Muscle layer of colon (tissue), 2 donors: Measurements from ENCODE around the gene ADAMTSL5.
"Not testable (repeated sequence)": the region's sequence is repeated elsewhere in the genome, so short reads cannot be mapped to it uniquely, and the experiment has no call there.

ENCODE experiments used
- H3K27ac ChIP-seq: one replicate; pipeline ENCODE4 v1.7.0; 2013; ENCODE audit warnings: low read depth, mild to moderate bottlenecking, low read length, moderate library complexity
- H3K27me3 ChIP-seq, 2 donors: one replicate each; pipeline ENCODE4 v1.7.0; 2013; ENCODE audit warnings: low read length in 2 of 2, mild to moderate bottlenecking in 2 of 2; ENCODE audit not compliant: insufficient read depth in 2 of 2, control insufficient read depth in 1 of 2
- H3K36me3 ChIP-seq: one replicate; pipeline ENCODE4 v1.7.0; 2013; ENCODE audit warnings: mild to moderate bottlenecking, low read length; ENCODE audit not compliant: insufficient read depth
- H3K4me1 ChIP-seq: one replicate; pipeline ENCODE4 v1.7.0; 2013; ENCODE audit warnings: mild to moderate bottlenecking, low read length; ENCODE audit not compliant: insufficient read depth
- H3K4me3 ChIP-seq, 2 donors: one replicate each; pipeline ENCODE4 v1.7.0; 2013; ENCODE audit warnings: low read length in 2 of 2, low read depth in 1 of 2, mild to moderate bottlenecking in 1 of 2, moderate library complexity in 1 of 2
- H3K9ac ChIP-seq: one replicate; pipeline ENCODE4 v1.7.0; 2013; ENCODE audit warnings: low read length
- H3K9me3 ChIP-seq: one replicate; pipeline ENCODE4 v1.7.0; 2013; ENCODE audit warnings: mild to moderate bottlenecking, low read length
- donor health status: abdominal sarcoma.
- donor health status: Adenocarcinoma of cecum.

The ADAMTSL5 gene

GRCh38 chr19:1481224-1481892, 31.5 kb downstream of the ADAMTSL5 start:
- no peak overlapping the region for H3K9ac ChIP-seq

GRCh38 chr19:1478934-1479707, 33.7 kb downstream of the ADAMTSL5 start, which contains the start of gene C19orf25:
TSS of gene C19orf25 (minus strand) at chr19:1479215. CDS start at chr19:1478903, 312 bp downstream.
- peaks cover 5% of the 10 kb centered on the region for H3K36me3 ChIP-seq
- H3K4me1 ChIP-seq, result peaks cover 5% of the 10 kb centered on the region
- H3K27me3 ChIP-seq, result peaks cover 0 to 3% of the 10 kb centered on the region in 2 donors
- no peaks in the 10 kb centered on the region for H3K9me3 ChIP-seq
- H3K9ac ChIP-seq, result peak within 1 kb of the TSS; percentile 21
- peak within 1 kb of the TSS; percentile 73 for H3K27ac ChIP-seq
- H3K4me3 ChIP-seq, result peak within 1 kb of the TSS; percentile 60 to 66

More at GRCh38 chr19:1481224-1481892, 31.5 kb downstream of the ADAMTSL5 start:
- no peak overlapping the region for H3K27ac ChIP-seq
- H3K9me3 ChIP-seq, result no peaks in the 10 kb centered on the region
- H3K36me3 ChIP-seq, result no peaks in the 10 kb centered on the region
- H3K27me3 ChIP-seq, result no peaks in the 10 kb centered on the region
- no peak overlapping the region for H3K4me3 ChIP-seq
- peaks cover 5% of the 10 kb centered on the region for H3K4me1 ChIP-seq

GRCh38 chr19:1477056-1477455, 35.8 kb downstream of the ADAMTSL5 start:
- H3K36me3 ChIP-seq, H3K4me3 ChIP-seq, H3K27ac ChIP-seq, H3K9me3 ChIP-seq, H3K4me1 ChIP-seq, H3K9ac ChIP-seq: not testable (repeated sequence)
- H3K27me3 ChIP-seq, result peaks cover 16 to 23% of the 10 kb centered on the region in 2 donors

DNA sequence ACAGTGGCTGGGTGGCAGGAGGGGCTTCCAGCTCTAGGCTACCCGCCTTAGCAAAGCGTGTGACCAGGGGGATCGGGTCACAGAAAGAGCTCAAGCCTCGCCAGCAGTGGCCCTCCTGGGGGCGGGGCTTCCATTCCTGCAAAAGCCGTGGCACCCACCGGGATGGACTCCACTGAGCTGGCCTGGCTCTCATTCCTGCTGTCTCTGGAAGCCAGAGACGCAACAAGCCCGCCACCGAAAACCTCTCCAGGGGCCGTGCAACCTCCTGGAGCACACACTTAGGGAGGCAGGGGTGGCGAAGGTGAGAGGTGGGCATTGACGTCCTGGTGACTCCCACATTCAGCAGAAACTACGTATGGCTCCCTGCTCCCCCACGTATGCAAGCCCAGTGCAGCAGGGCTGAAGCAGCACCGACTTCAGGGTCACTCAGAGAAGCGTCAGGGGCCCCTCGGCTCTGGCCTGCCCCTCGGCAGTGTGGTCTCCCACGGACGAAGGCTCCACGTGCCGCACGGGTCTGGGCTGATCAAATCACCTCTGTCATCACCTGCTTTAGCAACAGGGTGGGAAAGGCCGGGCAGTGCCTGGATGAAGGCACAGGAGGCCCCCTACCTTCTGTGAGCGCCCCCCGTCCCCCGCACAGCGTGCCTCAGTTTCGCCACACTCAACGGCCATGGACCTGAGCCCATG, 36.9 kb downstream of the ADAMTSL5 start:
- Histone ChIP-seq H3K27me3 (peaks cover 27 to 35% of the 10 kb centered on the region in 2 donors), H3K4me1 (peaks cover 17% of the 10 kb centered on the region), H3K9ac (no peak overlapping the region), H3K9me3 (no peaks in the 10 kb centered on the region), H3K27ac (no peak overlapping the region), H3K36me3 (peaks cover 5% of the 10 kb centered on the region), H3K4me3 (no peak overlapping the region)

- peaks cover 5% of the 10 kb centered on the region for H3K36me3 ChIP-seq
- no peak overlapping the region for H3K4me3 ChIP-seq
- no peak overlapping the region for H3K27ac ChIP-seq
- H3K27me3 ChIP-seq, result peaks cover 28 to 45% of the 10 kb centered on the region in 2 donors
- no peaks in the 10 kb centered on the region for H3K9me3 ChIP-seq
- no peak overlapping the region for H3K9ac ChIP-seq
- peaks cover 24% of the 10 kb centered on the region for H3K4me1 ChIP-seq
These were observed 38.0 kb downstream of the ADAMTSL5 start for GRCh38 chr19:1474765-1475351.

DNA sequence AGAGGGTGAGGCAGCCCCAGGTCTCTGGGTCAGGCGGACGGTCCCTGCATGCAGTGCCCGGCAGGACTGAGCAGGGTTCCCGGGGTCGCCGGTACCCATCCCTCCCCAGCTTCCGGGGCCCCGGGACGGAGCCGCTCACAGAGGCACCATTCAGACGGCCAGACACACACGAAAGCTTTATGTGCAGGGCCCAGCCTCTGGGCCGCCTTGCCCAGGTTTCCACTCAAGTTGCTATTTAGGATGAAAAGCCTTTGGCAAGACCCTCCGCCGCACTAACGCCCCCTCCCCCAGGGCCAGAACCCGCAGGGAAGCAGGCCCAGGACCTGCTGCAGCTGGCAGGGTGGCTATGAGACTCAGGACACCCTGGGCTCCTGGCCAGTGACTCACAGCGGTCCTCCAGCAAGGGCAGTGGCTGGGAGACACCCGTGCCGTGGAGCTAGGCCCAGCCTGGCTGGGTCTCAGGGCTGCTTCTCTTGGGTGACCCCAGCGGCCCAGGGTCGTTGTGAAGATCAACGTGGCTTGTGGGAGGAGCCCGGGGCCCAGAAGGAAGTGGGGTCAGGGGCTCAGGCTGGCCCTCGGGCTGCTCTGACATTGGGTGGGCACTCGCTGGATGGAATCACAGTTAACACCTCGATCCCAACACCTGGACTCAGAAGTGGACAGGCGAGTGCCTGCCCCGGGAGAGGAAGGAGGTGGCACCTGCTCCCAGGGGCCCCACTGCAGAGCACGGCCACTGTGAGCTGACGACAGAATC, 38.6 kb downstream of the ADAMTSL5 start:
- peaks cover 28 to 49% of the 10 kb centered on the region in 2 donors for H3K27me3 ChIP-seq

GRCh38 chr19:1473085-1473851, 39.6 kb downstream of the ADAMTSL5 start:
- no peaks in the 10 kb centered on the region for H3K9me3 ChIP-seq
- no peak overlapping the region for H3K9ac ChIP-seq
- peaks cover 28 to 55% of the 10 kb centered on the region in 2 donors for H3K27me3 ChIP-seq
- H3K36me3 ChIP-seq, result peaks cover 5% of the 10 kb centered on the region
- peaks cover 22% of the 10 kb centered on the region for H3K4me1 ChIP-seq
- no peak overlapping the region for H3K4me3 ChIP-seq
- H3K27ac ChIP-seq, result no peak overlapping the region

More for the DNA sequence above, 38.6 kb downstream of the ADAMTSL5 start:
- peaks cover 24% of the 10 kb centered on the region for H3K4me1 ChIP-seq
- H3K4me3 ChIP-seq, result no peak overlapping the region
- no peaks in the 10 kb centered on the region for H3K9me3 ChIP-seq
- no peak overlapping the region for H3K9ac ChIP-seq
- H3K36me3 ChIP-seq, result peaks cover 5% of the 10 kb centered on the region
- H3K27ac ChIP-seq, result no peak overlapping the region

DNA sequence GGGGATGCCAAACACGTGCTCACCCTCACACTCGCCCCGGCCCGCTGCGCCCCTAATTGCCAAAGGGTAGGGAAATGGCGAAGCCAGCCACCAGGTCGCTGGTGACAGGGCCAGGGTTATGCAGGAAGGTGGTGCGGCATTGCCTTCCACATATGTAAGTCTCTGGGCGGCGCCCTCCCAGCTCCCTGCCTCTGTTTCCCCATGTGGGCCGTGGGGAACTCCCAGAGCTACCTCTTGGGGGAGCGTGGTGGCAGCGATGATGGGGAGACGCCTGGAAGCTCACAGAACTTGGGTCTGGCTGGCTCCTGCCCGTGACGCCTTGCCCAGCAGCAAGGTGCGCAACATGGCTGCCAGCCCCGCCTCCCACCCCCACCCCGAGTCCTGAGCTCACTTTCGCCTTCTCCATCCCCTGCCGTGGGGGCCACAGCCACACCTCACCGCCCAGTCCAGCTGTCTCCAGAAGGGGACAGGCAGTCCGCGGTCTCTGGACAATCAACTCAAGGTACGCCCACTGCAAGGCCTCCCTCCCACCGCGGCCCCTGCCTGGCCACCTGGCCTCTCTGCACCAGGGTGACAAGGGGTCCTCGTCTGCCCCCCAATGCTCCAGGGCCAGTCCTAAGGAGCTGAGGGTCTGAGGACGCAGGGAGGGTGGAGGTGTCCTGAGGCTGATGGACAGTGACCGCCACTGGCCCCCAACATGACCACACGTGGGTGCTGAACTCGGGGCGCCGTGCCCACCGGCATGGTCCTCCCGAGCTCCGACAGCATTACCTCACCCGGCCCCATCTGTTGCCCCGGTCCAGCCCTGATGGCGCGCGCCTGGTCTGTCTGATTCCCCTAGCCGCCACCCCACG, 40.4 kb downstream of the ADAMTSL5 start:
- peaks cover 18% of the 10 kb centered on the region for H3K4me1 ChIP-seq
- H3K9ac ChIP-seq, result no peak overlapping the region
- H3K4me3 ChIP-seq, result no peak overlapping the region
- H3K9me3 ChIP-seq, result no peaks in the 10 kb centered on the region
- no peak overlapping the region for H3K27ac ChIP-seq
- peaks cover 28 to 63% of the 10 kb centered on the region in 2 donors for H3K27me3 ChIP-seq
- H3K36me3 ChIP-seq, result peaks cover 5% of the 10 kb centered on the region

DNA sequence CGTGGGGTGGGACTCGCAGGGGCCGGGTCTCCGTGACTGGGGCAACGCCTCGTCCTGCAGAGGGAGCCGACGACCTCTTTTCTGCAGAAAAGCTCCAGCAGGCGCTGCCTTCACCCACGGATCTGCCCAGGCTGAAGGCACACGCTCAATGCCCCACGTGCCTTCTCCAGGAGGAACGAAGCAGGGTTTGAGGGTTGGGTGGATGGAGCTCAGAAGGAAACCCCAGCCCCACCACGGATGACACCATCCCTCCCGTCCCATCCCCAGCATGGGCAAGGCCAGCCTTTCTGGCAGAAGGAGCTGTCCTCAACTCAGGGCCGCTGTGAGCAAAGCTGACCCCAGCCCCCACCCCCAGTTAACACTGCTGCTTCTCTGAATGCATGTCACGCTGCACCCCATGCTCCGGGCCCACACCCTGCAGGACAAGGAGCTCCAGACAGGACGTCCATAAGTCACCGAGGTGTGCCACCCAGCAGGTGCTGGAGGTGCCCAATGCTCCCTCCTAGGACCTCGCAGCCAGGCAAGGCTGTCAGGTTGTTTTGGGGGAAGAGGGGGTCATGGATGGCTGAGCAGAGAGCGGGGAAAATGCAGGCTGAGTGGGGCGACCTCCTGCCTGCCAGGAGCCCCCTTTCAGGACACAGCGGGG, 41.2 kb downstream of the ADAMTSL5 start:
- peaks cover 5% of the 10 kb centered on the region for H3K36me3 ChIP-seq
- H3K9me3 ChIP-seq, result no peaks in the 10 kb centered on the region
- peaks cover 18% of the 10 kb centered on the region for H3K4me1 ChIP-seq
- peaks cover 28 to 71% of the 10 kb centered on the region in 2 donors for H3K27me3 ChIP-seq
- H3K27ac ChIP-seq, result no peak overlapping the region
- H3K4me3 ChIP-seq, result no peak overlapping the region
- no peak overlapping the region for H3K9ac ChIP-seq
